ENCODE data around the gene CDK5RAP2. TPM values are rescaled to one million over a fixed set of nuclear protein-coding genes. Genes with fewer than 3 reads are reported as not detected.

The CDK5RAP2 gene
- total RNA-seq, 1 experiment from 2014 or later, result 50.0 TPM

GRCh38 chr9:120433701-120434100, 146.3 kb downstream of the CDK5RAP2 start:
- no peak for DNase-seq (ENCODE audit: unreplicated experiment)
- intact Hi-C loops (cut with micrococcal nuclease), result no loop called here
- Mint-ChIP-seq H3K4me1 (ENCODE audit: insufficient read depth, unreplicated experiment) (no peaks in the 10 kb centered on the region), H3K27me3 (ENCODE audit: insufficient read depth, unreplicated experiment) (no peaks in the 10 kb centered on the region), H3K36me3 (ENCODE audit: insufficient read depth, unreplicated experiment) (peaks cover 20% of the 10 kb centered on the region), H3K27ac (ENCODE audit: low read depth, unreplicated experiment) (no peak overlapping the region), H3K9me3 (ENCODE audit: unreplicated experiment) (no peaks in the 10 kb centered on the region), H3K4me3 (ENCODE audit: unreplicated experiment) (no peak overlapping the region)
- no peak for TF ChIP-seq CTCF (IDR thresholded peaks at IDR 0.05; ENCODE audit: unreplicated experiment)
- BruUV-seq (replicated peaks), result no TSS peak
- CTCF ChIA-PET, result interaction anchor here (0.8 kb wide), 1 partner anchor 10 kb away, joined by 3 read pairs; no protein-coding TSS in a partner anchor
- POLR2A ChIA-PET, result interaction anchor here (0.7 kb wide), 1 partner anchor 11 kb away, joined by 3 read pairs; no protein-coding TSS in a partner anchor

GRCh38 chr9:120432600-120432999, 147.4 kb downstream of the CDK5RAP2 start:
- POLR2A ChIA-PET, result no interaction called here
- Mint-ChIP-seq H3K9me3 (ENCODE audit: unreplicated experiment) (no peaks in the 10 kb centered on the region), H3K27ac (ENCODE audit: low read depth, unreplicated experiment) (no peak overlapping the region), H3K36me3 (ENCODE audit: insufficient read depth, unreplicated experiment) (peaks cover 11% of the 10 kb centered on the region), H3K4me1 (ENCODE audit: insufficient read depth, unreplicated experiment) (no peaks in the 10 kb centered on the region), H3K27me3 (ENCODE audit: insufficient read depth, unreplicated experiment) (no peaks in the 10 kb centered on the region), H3K4me3 (ENCODE audit: unreplicated experiment) (no peak overlapping the region)
- CTCF ChIA-PET, result no interaction called here
- no peak for DNase-seq (ENCODE audit: unreplicated experiment)
- no peak for TF ChIP-seq CTCF (IDR thresholded peaks at IDR 0.05; ENCODE audit: unreplicated experiment)
- no TSS peak for BruUV-seq (replicated peaks)
- intact Hi-C loops (cut with micrococcal nuclease), result no loop called here

GRCh38 chr9:120431268-120431667, 148.7 kb downstream of the CDK5RAP2 start:
- DNase-seq (ENCODE audit: unreplicated experiment), result no peak
- Mint-ChIP-seq H3K27me3 (ENCODE audit: insufficient read depth, unreplicated experiment) (no peaks in the 10 kb centered on the region), H3K9me3 (ENCODE audit: unreplicated experiment) (no peaks in the 10 kb centered on the region), H3K4me3 (ENCODE audit: unreplicated experiment) (no peak overlapping the region), H3K4me1 (ENCODE audit: insufficient read depth, unreplicated experiment) (no peaks in the 10 kb centered on the region), H3K27ac (ENCODE audit: low read depth, unreplicated experiment) (no peak overlapping the region), H3K36me3 (ENCODE audit: insufficient read depth, unreplicated experiment) (peaks cover 13% of the 10 kb centered on the region)
- CTCF ChIA-PET, result interaction anchor here (0.6 kb wide), 1 partner anchor 82 kb away, joined by 4 read pairs; no protein-coding TSS in a partner anchor
- intact Hi-C loops (cut with micrococcal nuclease), result no loop called here
- POLR2A ChIA-PET, result no interaction called here
- no peak for TF ChIP-seq CTCF (IDR thresholded peaks at IDR 0.05; ENCODE audit: unreplicated experiment)
- no TSS peak for BruUV-seq (replicated peaks)

- DNase-seq (ENCODE audit: unreplicated experiment), result no peak
- Mint-ChIP-seq H3K27ac (ENCODE audit: low read depth, unreplicated experiment) (no peak overlapping the region), H3K27me3 (ENCODE audit: insufficient read depth, unreplicated experiment) (no peaks in the 10 kb centered on the region), H3K36me3 (ENCODE audit: insufficient read depth, unreplicated experiment) (peaks cover 31% of the 10 kb centered on the region), H3K4me1 (ENCODE audit: insufficient read depth, unreplicated experiment) (no peaks in the 10 kb centered on the region), H3K9me3 (ENCODE audit: unreplicated experiment) (no peaks in the 10 kb centered on the region), H3K4me3 (ENCODE audit: unreplicated experiment) (no peak overlapping the region)
- ChIA-PET CTCF (interaction anchor here (0.7 to 2.2 kb wide), 5 partner anchors 9 to 107 kb away, joined by 3 to 6 read pairs (median 5); no protein-coding TSS in a partner anchor), POLR2A (interaction anchor here (1.4 kb wide), 1 partner anchor 108 kb away, joined by 4 read pairs; no protein-coding TSS in a partner anchor)
- no peak for TF ChIP-seq CTCF (IDR thresholded peaks at IDR 0.05; ENCODE audit: unreplicated experiment)
- no TSS peak for BruUV-seq (replicated peaks)
- intact Hi-C loops (cut with micrococcal nuclease), result no loop called here
These were observed 155.7 kb downstream of the CDK5RAP2 start for GRCh38 chr9:120424248-120424647.
